Astrocyte (in vitro differentiated cells and primary cell): ENCODE results near the gene WBP1. TPM values are rescaled to one million over a fixed set of nuclear protein-coding genes. Genes with fewer than 3 reads are reported as not detected.
A peak's percentile ranks its signal among the peaks of the same experiment; 100 is the strongest.

Source experiments
- DNase-seq: peaks from one replicate; pipeline ENCODE4 v3.0.0-alpha.2; 2010; ENCODE audit warnings: low read depth
- FAIRE-seq: peaks from 2 replicates; lab custom pipeline; 2011; peaks lifted over from hg19 to GRCh38; lab: Jason Lieb, UNC
- H2AFZ ChIP-seq: 2 replicates; pipeline ENCODE4 v1.6.0; 2012; ENCODE audit warnings: low read depth, low read length, inconsistent platforms
- H3K27ac ChIP-seq: 2 replicates; pipeline ENCODE4 v1.5.1; 2011; ENCODE audit warnings: low read depth, low read length, inconsistent platforms
- H3K27me3 ChIP-seq: 2 replicates; pipeline ENCODE4 v1.6.0; 2011; ENCODE audit warnings: low read length, inconsistent platforms; ENCODE audit not compliant: insufficient read depth
- H3K36me3 ChIP-seq: 2 replicates; pipeline ENCODE4 v1.5.1; 2011; ENCODE audit warnings: low read length, inconsistent platforms; ENCODE audit not compliant: insufficient read depth
- H3K4me1 ChIP-seq: 2 replicates; pipeline ENCODE4 v1.5.1; 2011; ENCODE audit warnings: low read length, inconsistent platforms; ENCODE audit not compliant: insufficient read depth
- H3K4me2 ChIP-seq: 2 replicates; pipeline ENCODE4 v1.6.0; 2012; ENCODE audit warnings: low read length, inconsistent platforms
- H3K4me3 ChIP-seq: 2 replicates; pipeline ENCODE4 v1.5.1; 2011; ENCODE audit warnings: low read depth, mild to moderate bottlenecking, low read length, inconsistent platforms; ENCODE audit not compliant: insufficient read depth
- H3K79me2 ChIP-seq: 2 replicates; pipeline ENCODE4 v1.6.0; 2012; ENCODE audit warnings: mild to moderate bottlenecking, low read length, inconsistent platforms; ENCODE audit not compliant: insufficient read depth
- H3K9ac ChIP-seq: 2 replicates; pipeline ENCODE4 v1.6.0; 2012; ENCODE audit warnings: mild to moderate bottlenecking, low read length, inconsistent platforms
- H3K9me3 ChIP-seq: 2 replicates; pipeline ENCODE4 v1.5.1; 2012; ENCODE audit warnings: low read depth, mild to moderate bottlenecking, low read length, inconsistent platforms; ENCODE audit not compliant: insufficient read depth
- H4K20me1 ChIP-seq: 2 replicates; pipeline ENCODE4 v1.6.0; 2012; ENCODE audit warnings: low read length, inconsistent platforms; ENCODE audit not compliant: insufficient read depth
- H3K27ac Mint-ChIP-seq: one replicate; pipeline ENCODE4 v1.8.0; 2021; ENCODE audit warnings: mild to moderate bottlenecking, mixed read lengths; ENCODE audit not compliant: unreplicated experiment
- H3K27me3 Mint-ChIP-seq: one replicate; pipeline ENCODE4 v1.8.0; 2021; ENCODE audit warnings: low read depth, mixed read lengths; ENCODE audit not compliant: unreplicated experiment
- H3K36me3 Mint-ChIP-seq: one replicate; pipeline ENCODE4 v1.8.0; 2021; ENCODE audit warnings: low read depth, mixed read lengths; ENCODE audit not compliant: unreplicated experiment
- H3K4me1 Mint-ChIP-seq: one replicate; pipeline ENCODE4 v1.8.0; 2021; ENCODE audit warnings: low read depth, mixed read lengths; ENCODE audit not compliant: unreplicated experiment
- H3K4me3 Mint-ChIP-seq: one replicate; pipeline ENCODE4 v1.8.0; 2021; ENCODE audit warnings: mild to moderate bottlenecking, moderate library complexity, mixed read lengths; ENCODE audit not compliant: unreplicated experiment
- H3K9me3 Mint-ChIP-seq: one replicate; pipeline ENCODE4 v1.8.0; 2021; ENCODE audit warnings: mild to moderate bottlenecking, mixed read lengths; ENCODE audit not compliant: unreplicated experiment
- EZH2 ChIP-seq: IDR thresholded peaks from 2 replicates; pipeline ENCODE4 v1.6.1; 2012; ENCODE audit warnings: mild to moderate bottlenecking, low read length, inconsistent platforms; ENCODE audit not compliant: insufficient read depth
- total RNA-seq: library from RNA; stranded (reverse); gene quantifications from 2 replicates; pipeline ENCODE4 v1.2.1, GENCODE V29; 2021
- TF ChIP-seq, protein P1 (sequence below): IDR thresholded peaks from 2 replicates; pipeline ENCODE4 v1.5.1; 2011; ENCODE audit warnings: low read depth, mild to moderate bottlenecking, inconsistent platforms, low read length, moderate library complexity; ENCODE audit not compliant: insufficient read depth

Gene WBP1
- total RNA-seq, 1 donor from 2014 or later: 56.4 TPM

DNA sequence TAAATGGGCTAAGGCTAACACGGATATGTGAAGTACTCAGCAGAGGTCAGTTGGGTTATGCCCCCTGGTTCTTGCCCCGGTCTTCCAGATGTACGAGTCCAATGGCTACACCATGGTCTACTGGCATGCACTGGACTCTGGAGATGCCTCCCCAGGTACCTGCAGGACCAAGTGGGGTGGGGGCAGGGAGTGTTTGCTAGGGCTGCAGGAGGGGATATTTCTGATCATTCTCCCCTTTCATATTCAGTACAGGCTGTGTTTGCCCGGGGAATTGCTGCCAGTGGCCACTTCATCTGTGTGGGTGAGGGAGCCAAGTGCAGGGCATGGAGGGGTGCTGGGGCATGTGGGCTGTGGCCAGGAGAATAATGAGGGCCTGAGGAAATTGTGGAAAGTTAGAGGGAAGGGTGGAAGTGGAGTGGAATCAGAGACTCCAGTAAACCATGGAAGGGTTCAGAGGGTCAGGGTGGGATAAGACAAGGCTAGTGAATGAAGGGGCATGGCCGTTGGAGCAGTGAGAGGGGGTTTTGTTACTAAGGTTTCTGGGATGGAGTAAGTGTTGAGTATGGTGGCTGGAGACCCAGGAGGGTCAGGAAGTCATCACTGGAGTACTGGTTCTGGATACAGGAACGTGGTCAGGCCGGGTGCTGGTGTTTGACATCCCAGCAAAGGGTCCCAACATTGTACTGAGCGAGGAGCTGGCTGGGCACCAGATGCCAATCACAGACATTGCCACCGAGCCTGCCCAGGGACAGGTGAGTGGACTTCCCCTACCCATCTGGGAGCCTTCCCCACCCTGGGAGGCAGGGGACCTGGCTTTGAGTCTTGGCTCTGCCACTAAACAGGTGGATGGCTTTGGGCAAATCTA lies 34.8 kb upstream of the WBP1 start:
- H3K36me3 Mint-ChIP-seq: peaks cover 14% of the 10 kb centered on the region
- TF ChIP-seq EZH2: no peak
- TF ChIP-seq, protein P1, sequence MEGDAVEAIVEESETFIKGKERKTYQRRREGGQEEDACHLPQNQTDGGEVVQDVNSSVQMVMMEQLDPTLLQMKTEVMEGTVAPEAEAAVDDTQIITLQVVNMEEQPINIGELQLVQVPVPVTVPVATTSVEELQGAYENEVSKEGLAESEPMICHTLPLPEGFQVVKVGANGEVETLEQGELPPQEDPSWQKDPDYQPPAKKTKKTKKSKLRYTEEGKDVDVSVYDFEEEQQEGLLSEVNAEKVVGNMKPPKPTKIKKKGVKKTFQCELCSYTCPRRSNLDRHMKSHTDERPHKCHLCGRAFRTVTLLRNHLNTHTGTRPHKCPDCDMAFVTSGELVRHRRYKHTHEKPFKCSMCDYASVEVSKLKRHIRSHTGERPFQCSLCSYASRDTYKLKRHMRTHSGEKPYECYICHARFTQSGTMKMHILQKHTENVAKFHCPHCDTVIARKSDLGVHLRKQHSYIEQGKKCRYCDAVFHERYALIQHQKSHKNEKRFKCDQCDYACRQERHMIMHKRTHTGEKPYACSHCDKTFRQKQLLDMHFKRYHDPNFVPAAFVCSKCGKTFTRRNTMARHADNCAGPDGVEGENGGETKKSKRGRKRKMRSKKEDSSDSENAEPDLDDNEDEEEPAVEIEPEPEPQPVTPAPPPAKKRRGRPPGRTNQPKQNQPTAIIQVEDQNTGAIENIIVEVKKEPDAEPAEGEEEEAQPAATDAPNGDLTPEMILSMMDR: no peak
- no peaks in the 10 kb centered on the region for H3K79me2 ChIP-seq
- H2AFZ ChIP-seq: no peak overlapping the region
- H3K9me3 Mint-ChIP-seq: no peaks in the 10 kb centered on the region
- H3K27me3 ChIP-seq: no peaks in the 10 kb centered on the region
- peaks cover 8% of the 10 kb centered on the region for H3K36me3 ChIP-seq
- H4K20me1 ChIP-seq: peaks cover 4% of the 10 kb centered on the region
- H3K9me3 ChIP-seq: no peaks in the 10 kb centered on the region
- peaks cover 27% of the 10 kb centered on the region for H3K4me1 ChIP-seq
- FAIRE-seq (no peak), DNase-seq (no peak)
- no peak overlapping the region for H3K9ac ChIP-seq
- H3K27ac ChIP-seq: no peak overlapping the region
- H3K27me3 Mint-ChIP-seq: no peaks in the 10 kb centered on the region
- H3K27ac Mint-ChIP-seq: peak overlapping the region; percentile 21
- no peak overlapping the region for H3K4me3 ChIP-seq
- peaks cover 26% of the 10 kb centered on the region for H3K4me1 Mint-ChIP-seq
- H3K4me2 ChIP-seq: no peak overlapping the region
- peak overlapping the region; percentile 65 for H3K4me3 Mint-ChIP-seq

DNA sequence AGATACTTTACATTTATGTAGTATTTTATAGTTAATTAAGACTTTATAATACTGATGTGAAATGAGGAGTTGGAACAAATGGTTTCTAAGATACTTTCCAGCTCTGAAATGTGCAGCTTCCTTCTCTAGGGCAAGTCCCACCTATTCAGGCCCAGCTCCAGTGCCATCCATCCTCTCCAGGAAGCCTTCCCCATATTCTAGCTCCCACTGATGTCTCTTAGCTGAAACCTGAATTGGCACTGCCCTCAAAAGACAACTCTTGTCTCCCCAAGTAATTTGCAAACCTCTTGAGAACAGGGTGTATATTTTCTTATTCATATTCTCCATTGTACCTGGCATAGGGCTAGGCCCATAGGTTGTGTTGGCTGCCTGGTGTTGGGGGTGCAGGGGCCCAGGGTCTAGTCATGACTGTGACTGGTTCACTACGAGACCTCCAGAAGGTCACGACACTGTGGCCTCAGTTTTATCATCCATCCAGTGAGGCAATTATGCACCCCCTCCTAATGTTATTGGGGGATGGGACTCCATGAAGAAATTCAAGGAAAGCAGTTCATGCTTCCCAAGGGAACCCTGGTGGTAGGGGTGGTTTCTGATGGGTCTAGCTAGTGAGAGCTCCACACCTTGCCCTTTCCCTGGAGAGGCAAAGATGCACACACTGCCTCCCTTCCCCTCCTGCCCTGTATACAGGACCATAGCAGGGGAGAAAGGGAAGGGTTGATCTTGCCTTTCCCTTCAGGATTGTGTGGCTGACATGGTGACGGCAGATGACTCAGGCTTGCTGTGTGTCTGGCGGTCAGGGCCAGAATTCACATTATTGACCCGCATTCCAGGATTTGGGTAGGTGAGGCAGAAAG lies 33.9 kb upstream of the WBP1 start:
- Histone ChIP-seq H3K4me2 (no peak overlapping the region), H3K4me3 (no peak overlapping the region), H3K9ac (no peak overlapping the region), H3K4me1 (peaks cover 27% of the 10 kb centered on the region), H3K36me3 (peaks cover 14% of the 10 kb centered on the region), H3K27ac (no peak overlapping the region), H4K20me1 (peaks cover 4% of the 10 kb centered on the region), H3K9me3 (no peaks in the 10 kb centered on the region), H2AFZ (no peak overlapping the region), H3K79me2 (no peaks in the 10 kb centered on the region), H3K27me3 (no peaks in the 10 kb centered on the region)
- DNase-seq: no peak
- peaks cover 14% of the 10 kb centered on the region for H3K36me3 Mint-ChIP-seq
- no peak overlapping the region for H3K4me3 Mint-ChIP-seq
- H3K27me3 Mint-ChIP-seq: no peaks in the 10 kb centered on the region
- peaks cover 27% of the 10 kb centered on the region for H3K4me1 Mint-ChIP-seq
- peak overlapping the region; percentile 71 for H3K27ac Mint-ChIP-seq
- TF ChIP-seq EZH2: no peak
- TF ChIP-seq, protein P1: no peak
- H3K9me3 Mint-ChIP-seq: no peaks in the 10 kb centered on the region
- no peak for FAIRE-seq
